H1 (cell line): ENCODE results near the gene CALR. TPM values are rescaled to one million over a fixed set of nuclear protein-coding genes. Genes with fewer than 3 reads are reported as not detected.

Source experiments
- CTCF ChIA-PET: fragments of 300-600 bp; sonication (Branson Sonifier 250); formaldehyde crosslinking; loops from one replicate; lab custom pipeline; 2021; ENCODE audit not compliant: partially characterized antibody; lab: Charles Lee
- POLR2A ChIA-PET: fragments of 300-600 bp; sonication (Branson Sonifier 250); formaldehyde crosslinking; loops from one replicate; lab custom pipeline; 2021; ENCODE audit warnings: inconsistent platforms; ENCODE audit not compliant: partially characterized antibody; lab: Charles Lee
- DNase-seq, 2 experiments: peaks; one replicate each; pipeline versions ENCODE4 v3.0.0 to v3.0.0-alpha.2; 2010 to 2022; ENCODE audit warnings: low spot score in 2 of 2, low read depth in 1 of 2, mixed read lengths in 1 of 2
- FAIRE-seq: peaks from 2 replicates; lab custom pipeline; 2011; peaks lifted over from hg19 to GRCh38; lab: Jason Lieb, UNC
- H2AFZ ChIP-seq: 2 replicates; pipeline ENCODE4 v1.8.1; 2012; ENCODE audit warnings: low read length, inconsistent platforms
- H2AK5ac ChIP-seq: 2 replicates; pipeline ENCODE4 v1.6.1; 2013; ENCODE audit warnings: low read depth, low read length
- H2BK120ac ChIP-seq: replicated peaks from 2 replicates; pipeline ENCODE3; 2013; ENCODE audit warnings: low read depth, low read length, inconsistent platforms
- H2BK12ac ChIP-seq: 2 replicates; pipeline ENCODE4 v1.6.1; 2013; ENCODE audit warnings: low read depth, low read length
- H2BK15ac ChIP-seq: 2 replicates; pipeline ENCODE4 v1.6.1; 2013; ENCODE audit warnings: low read length
- H2BK20ac ChIP-seq: 2 replicates; pipeline ENCODE4 v1.6.1; 2013; ENCODE audit warnings: low read length
- H2BK5ac ChIP-seq: 2 replicates; pipeline ENCODE4 v1.6.1; 2013; ENCODE audit warnings: low read depth, low read length
- H3K14ac ChIP-seq: 2 replicates; pipeline ENCODE4 v1.6.1; 2013; ENCODE audit warnings: inconsistent platforms; ENCODE audit not compliant: insufficient read length
- H3K18ac ChIP-seq: 2 replicates; pipeline ENCODE4 v1.6.1; 2013; ENCODE audit warnings: low read length; ENCODE audit errors: extremely low read depth
- H3K23ac ChIP-seq: 2 replicates; pipeline ENCODE4 v1.6.1; 2013; ENCODE audit warnings: inconsistent platforms; ENCODE audit not compliant: insufficient read length
- H3K23me2 ChIP-seq: 2 replicates; pipeline ENCODE4 v1.6.1; 2013; ENCODE audit warnings: low read depth, low read length
- H3K27ac ChIP-seq: 2 replicates; pipeline ENCODE4 v1.6.1; 2011; ENCODE audit warnings: low read depth, low read length, inconsistent platforms
- H3K27me3 ChIP-seq, 4 experiments: replicated peaks in 1 of 4; 1 replicate in 1 of 4; 2 replicates in 3 of 4; pipeline versions ENCODE4 v1.6.1 to v1.8.1; 2011 to 2013; ENCODE audit warnings: low read length in 3 of 4, mild to moderate bottlenecking in 3 of 4, inconsistent platforms in 2 of 4, mixed read lengths in 2 of 4, moderate library complexity in 1 of 4; ENCODE audit not compliant: control insufficient read depth in 3 of 4, insufficient read depth in 3 of 4; ENCODE audit errors: extremely low read depth in 1 of 4
- H3K36me3 ChIP-seq, 4 experiments: 2 replicates each; pipeline versions ENCODE4 v1.6.1 to v1.8.1; 2011 to 2013; ENCODE audit warnings: mild to moderate bottlenecking in 4 of 4, low read length in 3 of 4, moderate library complexity in 2 of 4, control low read depth in 1 of 4, inconsistent platforms in 1 of 4; ENCODE audit not compliant: insufficient read depth in 4 of 4, control insufficient read depth in 2 of 4
- H3K4ac ChIP-seq: replicated peaks from 2 replicates; pipeline ENCODE3; 2013; ENCODE audit warnings: low read length, low read depth, mixed read lengths, inconsistent platforms; ENCODE audit not compliant: insufficient read length
- H3K4me1 ChIP-seq, 4 experiments: replicated peaks in 1 of 4; 1 replicate in 1 of 4; 2 replicates in 3 of 4; pipeline versions ENCODE4 v1.6.1 to v1.8.1; 2011 to 2013; ENCODE audit warnings: low read length in 3 of 4, inconsistent platforms in 2 of 4, mixed read lengths in 1 of 4; ENCODE audit not compliant: insufficient read depth in 4 of 4, control insufficient read depth in 3 of 4
- H3K4me2 ChIP-seq, 2 experiments: 2 replicates each; pipeline versions ENCODE4 v1.6.1 to v1.8.1; 2011 to 2013; ENCODE audit warnings: low read depth in 2 of 2, low read length in 2 of 2, control low read depth in 1 of 2, inconsistent platforms in 1 of 2, mild to moderate bottlenecking in 1 of 2; ENCODE audit not compliant: insufficient read depth in 1 of 2
- H3K4me3 ChIP-seq, 4 experiments: fragments of 200-600, 300-600 bp in 1 of 4; sonication (generic), shearing (Covaris generic), sonication (Bioruptor Twin) in 1 of 4; 2 replicates each; pipeline versions ENCODE4 v1.5.1 to v1.8.1; 2011 to 2016; ENCODE audit warnings: low read length in 4 of 4, low read depth in 3 of 4, control low read depth in 2 of 4, inconsistent platforms in 2 of 4, mild to moderate bottlenecking in 2 of 4, mixed read lengths in 1 of 4, moderate library complexity in 1 of 4; ENCODE audit not compliant: insufficient read depth in 2 of 4; ENCODE audit errors: extremely low read depth in 1 of 4
- H3K56ac ChIP-seq: replicated peaks from 2 replicates; pipeline ENCODE3; 2013; ENCODE audit warnings: low read depth, mild to moderate bottlenecking, mixed read lengths, low read length, inconsistent platforms; ENCODE audit not compliant: insufficient read length
- H3K79me1 ChIP-seq: 2 replicates; pipeline ENCODE4 v1.6.1; 2013; ENCODE audit warnings: low read depth, low read length, control low read depth
- H3K79me2 ChIP-seq, 2 experiments: 2 replicates each; pipeline versions ENCODE4 v1.6.1 to v1.8.1; 2012 to 2013; ENCODE audit warnings: low read length in 2 of 2, mild to moderate bottlenecking in 2 of 2, inconsistent platforms in 1 of 2; ENCODE audit not compliant: insufficient read depth in 2 of 2, control insufficient read depth in 1 of 2
- H3K9ac ChIP-seq, 4 experiments: replicated peaks in 1 of 4; 1 replicate in 1 of 4; 2 replicates in 3 of 4; pipeline versions ENCODE4 v1.6.1 to v1.8.1; 2011 to 2013; ENCODE audit warnings: low read depth in 3 of 4, low read length in 3 of 4, control low read depth in 2 of 4, mild to moderate bottlenecking in 2 of 4, moderate library complexity in 2 of 4, inconsistent platforms in 1 of 4; ENCODE audit errors: extremely low read depth in 1 of 4
- H3K9me3 ChIP-seq, 2 experiments: 2 replicates each; pipeline versions ENCODE4 v1.6.1 to v1.8.1; 2012 to 2013; ENCODE audit warnings: mild to moderate bottlenecking in 2 of 2, moderate library complexity in 2 of 2, control low read depth in 1 of 2, inconsistent platforms in 1 of 2, low read depth in 1 of 2, low read length in 1 of 2, mixed read lengths in 1 of 2; ENCODE audit not compliant: insufficient read depth in 2 of 2
- H4K20me1 ChIP-seq, 2 experiments: replicated peaks in 1 of 2; 2 replicates each; pipeline versions ENCODE3 to v1.8.1; 2011 to 2013; ENCODE audit warnings: inconsistent platforms in 2 of 2, low read length in 2 of 2, mild to moderate bottlenecking in 1 of 2; ENCODE audit not compliant: insufficient read depth in 2 of 2, control insufficient read depth in 1 of 2
- H4K5ac ChIP-seq: 2 replicates; pipeline ENCODE4 v1.6.1; 2013; ENCODE audit warnings: low read length, low read depth, mixed read lengths, inconsistent platforms; ENCODE audit not compliant: insufficient read length
- H4K8ac ChIP-seq: 2 replicates; pipeline ENCODE4 v1.8.0; 2013; ENCODE audit warnings: mild to moderate bottlenecking, moderate library complexity, low read length, inconsistent platforms; ENCODE audit not compliant: insufficient read depth; ENCODE audit errors: extremely low read depth
- H4K91ac ChIP-seq: replicated peaks from 2 replicates; pipeline ENCODE3; 2013; ENCODE audit warnings: low read length, mixed read lengths, inconsistent platforms; ENCODE audit not compliant: insufficient read length
- CTBP2 ChIP-seq: IDR thresholded peaks from 2 replicates; pipeline ENCODE4 v1.7.0; 2011; ENCODE audit warnings: borderline replicate concordance, mild to moderate bottlenecking, moderate library complexity, mixed read lengths, low read length; ENCODE audit not compliant: insufficient read depth, insufficient read length
- KDM5A ChIP-seq: fragments of 200-600 bp; IDR thresholded peaks from 2 replicates; pipeline ENCODE4 v1.7.1; 2012; ENCODE audit warnings: mild to moderate bottlenecking, low read length, inconsistent platforms, mixed read lengths
- MAX ChIP-seq: IDR thresholded peaks from 2 replicates; pipeline ENCODE4 v1.6.1; 2012; ENCODE audit warnings: inconsistent platforms
- RXRA ChIP-seq: IDR thresholded peaks from 2 replicates; pipeline ENCODE4 v1.6.1; 2011; ENCODE audit warnings: low read depth, mild to moderate bottlenecking, low read length, moderate library complexity; ENCODE audit not compliant: insufficient read depth
- WGBS, 2 experiments: shearing (Covaris generic) in 1 of 2; methylation state at CpG; one replicate each; pipeline versions ENCODE4 v1.1.6 to v1.1.7; 2013 to 2015; ENCODE audit warnings: low lambda C conversion rate in 2 of 2, mixed read lengths in 2 of 2, inconsistent platforms in 1 of 2, low coverage in 1 of 2, missing lambda C conversion rate in 1 of 2; ENCODE audit not compliant: insufficient replicate concordance in 2 of 2, insufficient coverage in 1 of 2, insufficient read length in 1 of 2; ENCODE audit errors: extremely low coverage in 1 of 2, missing lambda C conversion rate in 1 of 2; 5-methylcytosine and 5-hydroxymethylcytosine counted together
- polyA plus RNA-seq, 7 experiments: library from polyadenylated mRNA; depleted of rRNA in 3 of 7; stranded (reverse) in 5 of 7; unstranded in 2 of 7; fragments of >200 nt in 5 of 7; fragments of 200-250 nt in 2 of 7; gene quantifications; 1 replicate in 5 of 7; 2 replicates in 1 of 7; 4 replicates in 1 of 7; pipeline versions ENCODE4 v1.2.1 to v1.2.3, GENCODE V29; 2011 to 2013; ENCODE audit warnings: missing spikeins in 2 of 7, mixed read lengths in 2 of 7
- total RNA-seq: library from RNA; stranded (reverse); fragmentation: NEBNext Ultra II Directional; extraction: Animal tissue kit (Norgen Biotek cat#: 25700); gene quantifications from 2 replicates; pipeline ENCODE4 v1.2.1, GENCODE V29; 2021
- TF ChIP-seq, protein P1 (sequence below): IDR thresholded peaks from 2 replicates; pipeline ENCODE4 v1.6.1; 2011; ENCODE audit warnings: low read depth, mild to moderate bottlenecking, low read length; ENCODE audit not compliant: insufficient read depth

CALR gene
- total and polyA plus RNA-seq, 2 of the 8 experiments (the other 6 are each of a cell fraction or from before 2014, with no cell fraction given) = 591 to 1,155 TPM

DNA sequence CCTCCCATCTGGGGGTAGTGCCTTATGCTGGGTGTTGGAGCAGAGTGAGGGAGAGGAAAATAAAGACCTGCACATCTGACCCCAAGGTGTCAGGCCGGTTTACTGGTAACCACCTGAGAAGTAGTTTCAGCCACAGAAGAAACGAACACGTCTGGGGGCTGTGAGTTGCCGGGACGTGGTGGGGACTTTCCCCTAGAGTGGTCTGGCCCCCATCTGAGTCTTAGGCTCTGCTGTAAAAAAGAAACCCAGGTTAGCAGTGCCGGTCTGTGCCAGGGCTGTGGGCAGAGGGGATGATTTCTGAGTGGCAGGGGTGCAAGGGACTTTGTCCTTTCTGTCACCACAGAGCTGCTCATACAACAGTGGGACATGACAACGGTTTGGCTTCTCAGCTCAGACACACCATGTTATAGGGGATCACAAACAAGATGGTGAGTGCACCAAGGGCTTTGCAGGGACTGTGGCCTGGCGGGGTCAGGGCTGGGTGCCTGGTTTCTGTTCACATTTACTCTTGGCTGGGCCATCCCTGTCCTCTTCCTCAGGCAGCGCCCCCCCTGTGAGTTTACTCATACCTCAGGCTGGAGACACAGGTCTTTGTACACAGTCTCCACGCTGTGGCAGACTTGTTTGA is 38.4 kb upstream of the CALR start:
- Histone ChIP-seq H3K36me3 (peaks cover 8 to 24% (median 17%) of the 10 kb centered on the region in 4 experiments; a peak in 6 of 8 replicates), H3K27ac (no peak overlapping the region), H3K18ac (no peak overlapping the region), H3K23ac (no peak overlapping the region), H2BK5ac (no peak overlapping the region), H2AK5ac (no peak overlapping the region), H2BK120ac (no peak overlapping the region), H3K4ac (no peak overlapping the region), H4K5ac (no peak overlapping the region), H2BK15ac (no peak overlapping the region), H4K8ac (no peak overlapping the region), H2AFZ (no peak overlapping the region), H3K23me2 (no peaks in the 10 kb centered on the region), H3K9me3 (no peaks in the 10 kb centered on the region), H2BK20ac (no peak overlapping the region), H3K4me2 (no peak overlapping the region), H3K56ac (no peak overlapping the region), H4K91ac (no peak overlapping the region), H3K4me3 (no peak overlapping the region), H2BK12ac (no peak overlapping the region), H3K9ac (no peak overlapping the region), H3K14ac (no peak overlapping the region), H3K79me2 (no peaks in the 10 kb centered on the region), H3K79me1 (no peaks in the 10 kb centered on the region), H3K27me3 (no peaks in the 10 kb centered on the region), H3K4me1 (no peaks in the 10 kb centered on the region), H4K20me1 (peaks cover 0 to 2% of the 10 kb centered on the region in 2 experiments)
- TF ChIP-seq, protein P1, sequence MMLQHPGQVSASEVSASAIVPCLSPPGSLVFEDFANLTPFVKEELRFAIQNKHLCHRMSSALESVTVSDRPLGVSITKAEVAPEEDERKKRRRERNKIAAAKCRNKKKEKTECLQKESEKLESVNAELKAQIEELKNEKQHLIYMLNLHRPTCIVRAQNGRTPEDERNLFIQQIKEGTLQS = no peak
- TF ChIP-seq MAX = no peak
- TF ChIP-seq KDM5A = no peak
- TF ChIP-seq CTBP2 = no peak
- TF ChIP-seq RXRA = no peak
- ChIA-PET POLR2A (interaction anchor here (0.8 to 15.0 kb wide), 10 partner anchors 9 to 48 kb away, joined by 3 to 180 read pairs (median 6); partner anchors contain the start of genes CALR, GCDH and SYCE2), CTCF (interaction anchor here (0.6 to 1.5 kb wide), 5 partner anchors 9 to 296 kb away, joined by 3 to 5 read pairs (median 3); partner anchors contain the start of gene GCDH)
- no peak for DNase-seq
- WGBS, 2 experiments = 93% methylated on average over 10 of the region's 10 CpGs; no CpG with 5 or more reads in 1 of the 2 experiments
- FAIRE-seq = no peak
